Spinal cord (tissue), 10 donors: ENCODE measurements around the gene SPRR1B. TPM values are rescaled to one million over a fixed set of nuclear protein-coding genes. Genes with fewer than 3 reads are reported as not detected.
"Not testable (repeated sequence)": the region's sequence is repeated elsewhere in the genome, so short reads cannot be mapped to it uniquely, and the experiment has no call there.

ENCODE experiments used
- DNase-seq, 6 donors: peaks; one replicate each; pipeline versions ENCODE4 v3.0.0 to v3.0.0-alpha.2; 2013 to 2015; ENCODE audit warnings: low spot score in 6 of 6, low read depth in 4 of 6
- H3K27ac ChIP-seq: one replicate; pipeline ENCODE4 v1.5.1; 2013; ENCODE audit warnings: low read depth, low read length, control low read depth
- H3K27me3 ChIP-seq: one replicate; pipeline ENCODE4 v1.6.1; 2013; ENCODE audit warnings: low read length; ENCODE audit not compliant: control insufficient read depth, insufficient read depth
- H3K36me3 ChIP-seq: one replicate; pipeline ENCODE4 v1.6.1; 2013; ENCODE audit warnings: low read length; ENCODE audit not compliant: control insufficient read depth, insufficient read depth
- H3K4me1 ChIP-seq: one replicate; pipeline ENCODE4 v1.6.1; 2013; ENCODE audit warnings: low read length; ENCODE audit not compliant: control insufficient read depth, insufficient read depth
- H3K4me3 ChIP-seq: one replicate; pipeline ENCODE4 v1.5.1; 2013; ENCODE audit warnings: low read depth, low read length, control low read depth
- H3K9me3 ChIP-seq: one replicate; pipeline ENCODE4 v1.6.1; 2013; ENCODE audit warnings: low read length; ENCODE audit not compliant: control insufficient read depth, insufficient read depth
- WGBS: methylation state at CpG from one replicate; pipeline ENCODE4 v1.1.5; 2013; ENCODE audit warnings: missing lambda C conversion rate; ENCODE audit not compliant: insufficient coverage; 5-methylcytosine and 5-hydroxymethylcytosine counted together
- polyA plus RNA-seq, 2 donors: library from polyadenylated mRNA; unstranded; fragments of 120-200 nt; gene quantifications; one replicate each; pipeline ENCODE4 v1.2.1, GENCODE V29; 2013; ENCODE audit not compliant: insufficient read length in 2 of 2
- total RNA-seq, 2 donors: library from RNA; depleted of rRNA in 1 of 2; stranded (reverse); fragments of 120-200 nt in 1 of 2; fragments of >200 nt in 1 of 2; gene quantifications; one replicate each; pipeline versions ENCODE4 v1.2.3 to v1.2.4, GENCODE V29; 2013 to 2014
- donor health status: healthy.

SPRR1B gene
- total and polyA plus RNA-seq, 4 donors, result not detected

DNA sequence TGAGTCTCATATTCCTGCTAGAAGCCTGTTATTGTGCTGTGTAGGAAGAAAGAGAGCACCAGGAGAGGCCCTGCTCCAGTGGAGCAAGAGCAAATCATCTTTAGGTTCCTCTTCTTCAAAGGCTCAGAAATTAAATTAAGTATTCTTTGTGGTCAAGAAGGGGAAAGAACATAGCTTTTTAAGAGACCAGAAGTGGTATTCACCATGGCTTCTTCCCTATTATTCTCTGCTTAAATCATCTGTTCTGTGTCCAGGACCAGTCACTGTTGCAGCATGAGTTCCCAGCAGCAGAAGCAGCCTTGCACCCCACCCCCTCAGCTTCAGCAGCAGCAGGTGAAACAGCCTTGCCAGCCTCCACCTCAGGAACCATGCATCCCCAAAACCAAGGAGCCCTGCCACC lies 1.1 kb downstream of the SPRR1B start:
- no peaks in the 10 kb centered on the region for H3K36me3 ChIP-seq
- DNase-seq, result no peak
- H3K9me3 ChIP-seq, result no peaks in the 10 kb centered on the region
- H3K4me1 ChIP-seq, result no peaks in the 10 kb centered on the region
- no peak overlapping the region for H3K4me3 ChIP-seq
- H3K27me3 ChIP-seq, result no peaks in the 10 kb centered on the region
- no peak overlapping the region for H3K27ac ChIP-seq

DNA sequence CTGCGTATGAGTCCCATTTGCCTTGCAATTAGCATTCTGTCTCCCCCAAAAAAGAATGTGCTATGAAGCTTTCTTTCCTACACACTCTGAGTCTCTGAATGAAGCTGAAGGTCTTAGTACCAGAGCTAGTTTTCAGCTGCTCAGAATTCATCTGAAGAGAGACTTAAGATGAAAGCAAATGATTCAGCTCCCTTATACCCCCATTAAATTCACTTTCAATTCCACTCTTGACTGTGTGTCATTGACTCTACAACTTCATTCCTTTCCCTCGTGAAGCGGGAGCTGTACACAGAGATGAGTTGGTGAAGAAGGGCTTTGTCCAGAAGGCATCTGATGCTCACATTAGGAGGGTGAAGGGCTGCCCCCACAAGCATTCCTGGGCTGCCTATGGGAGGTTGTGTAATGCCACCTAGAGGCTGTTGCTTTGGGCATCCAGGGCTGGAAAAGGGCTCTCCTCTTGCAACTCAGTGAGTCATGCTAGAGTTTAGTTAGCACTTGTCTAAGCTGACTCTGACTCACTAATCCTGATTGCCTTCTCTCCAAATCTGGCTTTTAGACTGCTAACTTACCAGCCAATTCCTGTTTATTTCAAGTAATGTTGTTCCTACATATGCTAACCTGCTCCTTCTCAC lies 1.8 kb downstream of the SPRR1B start:
- H3K4me3 ChIP-seq, result no peak overlapping the region
- no peak for DNase-seq
- WGBS, result 57% methylated on average over 1 of the region's 3 CpGs
- no peaks in the 10 kb centered on the region for H3K36me3 ChIP-seq
- H3K27me3 ChIP-seq, result no peaks in the 10 kb centered on the region
- H3K4me1 ChIP-seq, result no peaks in the 10 kb centered on the region
- no peak overlapping the region for H3K27ac ChIP-seq
- no peaks in the 10 kb centered on the region for H3K9me3 ChIP-seq

DNA sequence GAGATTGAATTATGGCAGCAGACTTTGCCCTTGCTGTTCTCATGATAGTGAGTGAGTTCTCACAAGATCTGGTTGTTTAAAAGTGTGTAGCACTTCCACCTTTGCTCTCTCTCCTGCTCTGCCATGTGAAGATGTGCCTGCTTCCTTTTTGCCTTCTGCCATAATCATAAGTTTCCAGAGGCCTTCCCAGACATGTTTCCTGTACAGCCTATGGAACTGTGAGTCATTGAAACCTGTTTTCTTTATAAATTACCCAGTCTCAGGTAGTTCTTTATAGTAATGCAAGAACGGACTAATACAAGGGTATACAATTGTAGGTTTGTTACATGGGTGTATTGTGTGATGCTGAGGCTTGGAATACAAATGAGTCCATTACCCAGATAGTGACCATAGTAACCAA lies 4.2 kb downstream of the SPRR1B start:
- H3K27ac ChIP-seq, result no peak overlapping the region
- no peak for DNase-seq
- H3K9me3 ChIP-seq, result no peaks in the 10 kb centered on the region
- no peaks in the 10 kb centered on the region for H3K4me1 ChIP-seq
- H3K27me3 ChIP-seq, result no peaks in the 10 kb centered on the region
- H3K4me3 ChIP-seq, result no peak overlapping the region
- no CpG with 5 or more reads among the region's 1 CpG for WGBS
- H3K36me3 ChIP-seq, result no peaks in the 10 kb centered on the region

DNA sequence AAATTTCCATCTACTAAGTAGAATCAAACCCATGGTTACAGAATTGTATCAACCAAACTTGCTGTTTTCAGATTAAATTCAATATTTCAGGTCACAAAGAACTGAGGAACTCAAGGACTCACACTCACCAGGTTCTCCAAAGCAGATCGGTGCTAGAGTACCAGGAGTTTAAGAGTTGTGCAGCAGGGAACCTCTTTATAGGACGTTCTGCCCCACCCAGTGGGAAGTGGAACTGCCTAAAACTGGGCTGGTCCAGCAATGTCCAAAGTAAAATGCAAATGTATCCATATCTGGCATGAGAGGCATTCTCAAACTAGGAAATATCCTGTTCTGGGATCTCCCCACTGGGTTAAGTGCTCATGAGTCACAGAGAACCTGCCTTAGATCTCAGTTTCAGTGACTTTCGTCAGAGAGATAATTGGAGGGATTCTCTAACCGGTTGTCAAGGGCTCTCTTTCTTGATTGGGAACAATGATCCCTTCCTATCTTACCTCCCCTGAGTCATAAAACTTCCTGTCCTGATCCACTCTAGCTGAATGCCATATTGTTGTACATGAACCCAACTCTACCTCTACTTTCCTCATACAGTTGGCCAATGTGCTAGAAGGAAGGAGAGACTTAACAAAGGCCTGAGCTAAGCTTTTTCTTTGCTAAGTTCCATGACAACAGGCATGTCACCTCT lies 10.1 kb downstream of the SPRR1B start, which contains the start of gene SPRR2D:
TSS of gene SPRR2D (minus strand) at position 171 of the 682 bp plus-strand sequence. CDS start 774 bp downstream, outside the sequence.
- 90% methylated on average over 2 of the region's 4 CpGs for whole genome bisulfite sequencing

DNA sequence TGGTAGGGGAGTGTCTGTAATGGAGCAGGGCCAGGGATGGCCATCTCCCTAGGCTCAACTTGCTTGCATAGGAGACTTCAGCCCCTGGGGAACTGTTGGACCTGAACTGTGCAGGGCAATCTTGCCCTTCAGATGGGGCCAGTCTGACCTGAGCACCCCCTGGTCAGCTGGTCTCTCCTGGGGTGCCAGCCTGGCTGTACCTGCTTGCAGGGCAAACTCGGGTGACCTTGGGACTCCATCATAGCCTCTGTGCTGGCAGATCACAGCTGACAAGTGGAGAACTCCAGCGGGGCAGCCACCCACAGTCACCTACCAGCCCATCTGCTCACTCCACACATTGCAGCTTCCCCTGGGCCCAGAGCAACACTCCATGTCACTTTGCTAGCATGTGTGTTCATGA lies 18.2 kb downstream of the SPRR1B start:
- no peaks in the 10 kb centered on the region for H3K4me1 ChIP-seq
- DNase-seq, result no peak
- WGBS, result 97% methylated on average over 2 of the region's 2 CpGs
- no peak overlapping the region for H3K4me3 ChIP-seq
- no peaks in the 10 kb centered on the region for H3K27me3 ChIP-seq
- H3K27ac ChIP-seq, result no peak overlapping the region
- no peaks in the 10 kb centered on the region for H3K9me3 ChIP-seq
- no peaks in the 10 kb centered on the region for H3K36me3 ChIP-seq

More for the DNA sequence above, 10.1 kb downstream of the SPRR1B start, which contains the start of gene SPRR2D:
- H3K9me3 ChIP-seq, result no peaks in the 10 kb centered on the region
- no peak within 1 kb of the TSS for H3K27ac ChIP-seq
- H3K36me3 ChIP-seq, result no peaks in the 10 kb centered on the region
- no peak within 1 kb of the TSS for H3K4me3 ChIP-seq
- no peaks in the 10 kb centered on the region for H3K4me1 ChIP-seq
- no peak for DNase-seq
- H3K27me3 ChIP-seq, result no peaks in the 10 kb centered on the region

DNA sequence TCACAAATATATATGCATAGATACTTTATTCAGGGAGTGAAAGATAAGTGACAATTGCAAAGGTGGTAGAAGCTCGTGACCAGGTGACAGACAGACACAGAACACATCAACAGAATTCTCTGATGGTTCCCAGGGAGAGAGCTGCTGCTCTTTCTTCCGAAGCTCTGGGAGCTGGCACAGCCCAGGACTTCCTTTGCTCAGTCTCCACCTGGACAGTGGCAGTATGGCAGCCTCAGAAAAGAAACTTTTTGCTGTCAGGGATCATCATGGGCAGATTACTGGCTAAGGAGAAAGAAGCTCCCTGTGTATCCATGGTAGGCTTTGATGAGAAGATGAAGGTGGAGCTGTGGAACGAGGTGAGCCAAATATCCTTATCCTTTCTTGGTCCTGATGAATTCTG lies 25.1 kb downstream of the SPRR1B start:
- not testable (repeated sequence) for H3K4me1 ChIP-seq, H3K36me3 ChIP-seq, H3K27ac ChIP-seq, H3K9me3 ChIP-seq, DNase-seq, H3K27me3 ChIP-seq, H3K4me3 ChIP-seq
- WGBS, result 75% methylated on average over 3 of the region's 3 CpGs

DNA sequence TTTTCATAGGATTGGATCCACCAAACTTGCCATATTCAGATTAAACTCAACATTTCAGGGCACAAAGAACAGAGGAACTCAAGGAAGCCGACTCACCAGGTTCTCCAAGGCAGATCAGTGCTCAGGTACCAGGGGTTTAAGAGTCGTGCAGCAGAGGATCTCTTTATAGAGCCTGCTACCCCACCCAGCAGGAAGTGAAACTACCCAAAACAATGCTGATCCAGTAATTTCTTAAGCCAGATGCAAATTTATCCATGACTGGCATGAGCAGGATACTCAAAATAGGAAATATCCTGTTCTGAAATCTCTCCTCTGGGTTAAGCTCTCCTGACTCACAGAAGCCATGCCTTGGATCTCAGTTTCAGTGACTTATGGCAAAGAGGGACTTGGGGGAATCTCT lies 26.4 kb downstream of the SPRR1B start, which contains the start of gene SPRR2A:
TSS of gene SPRR2A (minus strand) at position 138 of the 400 bp plus-strand sequence. CDS start 777 bp downstream, outside the sequence.
- no peak within 1 kb of the TSS for H3K27ac ChIP-seq
- H3K36me3 ChIP-seq, result no peaks in the 10 kb centered on the region
- H3K9me3 ChIP-seq, result no peaks in the 10 kb centered on the region
- H3K4me3 ChIP-seq, result no peak within 1 kb of the TSS
- H3K4me1 ChIP-seq, result no peaks in the 10 kb centered on the region
- DNase-seq, result no peak
- H3K27me3 ChIP-seq, result no peaks in the 10 kb centered on the region
- WGBS, result 71% methylated on average over 2 of the region's 2 CpGs

DNA sequence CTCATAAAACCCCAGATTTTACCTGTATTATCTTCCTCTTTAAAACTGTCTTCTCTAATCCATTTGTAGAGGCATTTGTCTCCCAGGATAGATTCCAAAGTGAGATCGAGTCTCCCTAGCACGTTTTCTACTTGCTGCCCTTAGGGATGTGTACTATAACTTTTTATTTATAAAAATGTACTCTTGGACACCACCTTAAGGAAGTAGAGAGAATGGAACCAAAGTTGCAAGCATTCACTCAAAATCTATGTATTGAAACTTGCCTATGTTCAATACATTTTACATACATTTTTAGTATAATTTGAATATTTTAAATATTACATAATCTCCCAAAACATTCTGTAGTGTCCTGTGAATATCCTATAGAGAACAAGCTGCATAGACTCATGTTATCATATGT lies 27.2 kb downstream of the SPRR1B start:
- Histone ChIP-seq H3K27ac (no peak overlapping the region), H3K4me3 (no peak overlapping the region), H3K9me3 (no peaks in the 10 kb centered on the region), H3K4me1 (no peaks in the 10 kb centered on the region), H3K27me3 (no peaks in the 10 kb centered on the region), H3K36me3 (no peaks in the 10 kb centered on the region)
- DNase-seq, result no peak
- WGBS, result no CpG with 5 or more reads among the region's 2 CpGs

DNA sequence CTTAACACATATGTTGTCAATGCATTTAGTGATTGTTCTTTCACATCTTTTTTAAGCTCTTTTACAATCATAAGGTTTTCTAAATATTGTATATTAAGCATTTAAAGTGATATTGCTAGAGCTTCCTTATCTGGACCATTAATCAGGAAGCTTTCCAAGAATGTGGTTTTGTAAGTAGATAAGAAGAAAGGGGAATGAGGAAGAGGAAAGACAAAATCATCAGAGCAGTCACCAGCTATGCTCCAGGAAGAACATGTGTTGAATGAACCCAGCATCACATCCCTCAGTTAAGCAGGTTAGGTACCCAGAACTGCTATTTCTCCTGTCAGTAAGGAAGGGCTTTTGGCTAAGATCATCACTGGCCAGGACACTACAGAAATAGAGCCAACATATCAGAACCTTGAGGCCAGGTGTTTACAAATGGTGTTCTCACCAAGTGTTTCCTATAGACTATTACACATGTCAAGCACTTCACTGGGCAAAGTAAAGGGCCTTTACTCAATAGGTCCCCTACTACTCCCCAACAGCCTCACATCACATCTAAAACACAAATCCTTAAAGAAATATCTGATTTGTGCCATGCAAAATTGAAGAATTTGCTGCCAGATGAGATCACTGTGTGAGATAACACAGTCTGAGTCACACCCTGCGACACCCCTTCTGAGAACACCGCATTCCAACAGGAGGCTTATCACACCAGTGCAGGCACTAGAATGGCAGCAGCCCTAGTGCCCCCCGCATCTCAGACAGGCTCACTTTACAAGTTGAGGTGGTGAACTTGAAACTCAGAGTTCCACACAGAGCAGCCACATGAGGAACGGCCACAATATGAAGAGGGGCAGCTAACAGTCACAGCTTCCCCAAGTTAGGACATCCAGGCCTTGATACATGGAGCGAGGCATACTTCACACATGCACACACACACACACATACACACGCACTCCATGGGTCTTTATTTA lies 28.1 kb downstream of the SPRR1B start:
- Histone ChIP-seq H3K36me3 (no peaks in the 10 kb centered on the region), H3K27me3 (no peaks in the 10 kb centered on the region), H3K4me1 (no peaks in the 10 kb centered on the region), H3K4me3 (no peak overlapping the region), H3K9me3 (no peaks in the 10 kb centered on the region), H3K27ac (no peak overlapping the region)
- 94% methylated on average over 3 of the region's 6 CpGs for WGBS
- DNase-seq, result no peak
